Activated T-helper 1 cell treated with Interleukin-2 at 50 U/mL for 16 hours (primary cell): ENCODE measurements around the gene CKAP5.
A peak's percentile ranks its signal among the peaks of the same experiment; 100 is the strongest.
"Not testable (repeated sequence)": the region's sequence is repeated elsewhere in the genome, so short reads cannot be mapped to it uniquely, and the experiment has no call there.

Experiments used
- DNase-seq: peaks from one replicate; pipeline ENCODE4 v3.0.0-alpha.2; 2020; ENCODE audit warnings: low read depth

The CKAP5 gene

DNA sequence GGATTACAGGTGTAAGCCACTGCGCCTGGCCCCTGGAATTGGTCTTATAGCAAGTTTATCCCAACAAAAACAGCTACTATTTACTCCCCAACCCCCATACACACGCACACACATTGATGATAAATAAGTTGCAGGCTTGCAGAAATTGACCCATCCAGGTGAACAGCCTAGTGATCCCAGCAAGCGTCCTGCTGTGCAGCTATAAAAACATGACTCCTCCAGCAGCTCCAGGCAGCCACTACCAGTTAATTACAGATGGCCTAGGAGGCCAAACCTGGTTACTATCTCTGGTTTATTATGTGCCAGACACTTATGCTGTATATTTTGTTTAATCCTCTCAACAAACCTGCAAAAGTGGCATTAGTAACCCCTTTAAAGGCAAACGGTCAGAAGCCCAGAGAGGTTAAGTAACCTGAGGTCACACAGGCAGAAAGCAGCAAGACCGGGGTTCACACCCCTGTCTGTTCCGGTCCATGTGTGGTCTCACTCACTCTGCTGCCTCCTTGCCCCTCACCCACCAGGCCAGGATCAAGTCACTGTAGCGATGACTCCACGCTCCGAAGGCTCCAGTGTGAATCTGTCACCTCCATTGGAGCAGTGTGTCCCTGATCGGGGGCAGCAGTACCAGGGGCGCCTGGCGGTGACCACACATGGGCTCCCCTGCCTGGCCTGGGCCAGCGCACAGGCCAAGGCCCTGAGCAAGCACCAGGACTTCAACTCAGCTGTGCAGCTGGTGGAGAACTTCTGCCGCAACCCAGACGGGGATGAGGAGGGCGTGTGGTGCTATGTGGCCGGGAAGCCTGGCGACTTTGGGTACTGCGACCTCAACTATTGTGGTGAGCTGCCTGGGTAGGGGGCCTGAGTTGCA lies 120.5 kb downstream of the CKAP5 start:
- no peak for DNase-seq

DNA sequence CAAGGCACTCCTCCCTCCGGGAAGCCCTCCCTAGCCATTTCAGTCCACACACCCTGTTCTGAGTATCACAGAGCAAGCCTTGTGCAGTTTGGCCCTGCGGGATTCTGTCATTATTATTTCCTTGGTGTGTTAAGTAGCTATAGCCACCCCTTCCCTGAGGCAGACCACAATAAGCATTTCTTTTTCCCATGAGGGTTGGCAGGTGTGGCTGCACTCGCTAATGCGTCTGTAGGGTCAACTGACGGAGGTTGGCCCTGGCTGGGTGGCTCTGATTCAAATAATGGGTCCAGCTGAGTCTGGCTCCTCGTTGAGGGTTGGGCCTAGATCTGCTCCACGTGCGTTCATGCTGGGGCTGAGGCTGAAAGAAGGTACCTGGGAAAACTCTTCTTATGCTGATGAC lies 122.0 kb downstream of the CKAP5 start:
- DNase-seq: no peak

DNA sequence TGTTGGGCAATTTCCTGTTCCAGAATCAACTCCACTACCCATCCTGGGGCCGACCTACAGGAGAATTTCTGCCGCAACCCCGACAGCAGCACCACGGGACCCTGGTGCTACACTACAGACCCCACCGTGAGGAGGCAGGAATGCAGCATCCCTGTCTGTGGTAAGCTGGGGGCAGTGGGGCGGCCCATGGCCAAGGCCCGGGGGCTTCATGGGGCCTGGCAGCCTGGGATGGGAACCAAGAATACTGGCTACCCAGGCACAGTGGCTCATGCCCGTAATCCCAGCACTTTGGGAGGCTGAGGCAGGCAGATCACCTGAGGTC lies 122.8 kb downstream of the CKAP5 start:
- no peak for DNase-seq

- DNase-seq: no peak
These were observed 123.3 kb downstream of the CKAP5 start for GRCh38 chr11:46722566-46723358.

DNA sequence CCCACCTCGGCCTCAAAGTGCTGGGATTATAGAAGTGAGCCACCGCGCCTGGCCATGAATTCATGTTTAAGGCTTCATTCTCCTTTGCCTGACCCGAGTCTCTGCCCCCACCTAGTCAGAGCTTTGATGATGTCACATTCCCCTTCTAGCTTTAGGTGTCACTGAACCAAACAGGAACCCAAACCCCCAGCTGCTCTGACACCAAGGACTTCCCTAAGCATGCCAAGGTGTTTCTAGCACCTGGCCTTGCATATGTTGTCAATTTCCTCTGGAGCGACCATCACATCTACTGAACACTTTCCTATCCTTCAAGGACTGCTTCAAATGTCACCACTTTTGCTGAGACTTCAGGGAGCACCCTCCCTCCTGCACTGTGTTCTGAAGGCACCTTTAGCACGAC lies 124.8 kb downstream of the CKAP5 start:
- no peak for DNase-seq

DNA sequence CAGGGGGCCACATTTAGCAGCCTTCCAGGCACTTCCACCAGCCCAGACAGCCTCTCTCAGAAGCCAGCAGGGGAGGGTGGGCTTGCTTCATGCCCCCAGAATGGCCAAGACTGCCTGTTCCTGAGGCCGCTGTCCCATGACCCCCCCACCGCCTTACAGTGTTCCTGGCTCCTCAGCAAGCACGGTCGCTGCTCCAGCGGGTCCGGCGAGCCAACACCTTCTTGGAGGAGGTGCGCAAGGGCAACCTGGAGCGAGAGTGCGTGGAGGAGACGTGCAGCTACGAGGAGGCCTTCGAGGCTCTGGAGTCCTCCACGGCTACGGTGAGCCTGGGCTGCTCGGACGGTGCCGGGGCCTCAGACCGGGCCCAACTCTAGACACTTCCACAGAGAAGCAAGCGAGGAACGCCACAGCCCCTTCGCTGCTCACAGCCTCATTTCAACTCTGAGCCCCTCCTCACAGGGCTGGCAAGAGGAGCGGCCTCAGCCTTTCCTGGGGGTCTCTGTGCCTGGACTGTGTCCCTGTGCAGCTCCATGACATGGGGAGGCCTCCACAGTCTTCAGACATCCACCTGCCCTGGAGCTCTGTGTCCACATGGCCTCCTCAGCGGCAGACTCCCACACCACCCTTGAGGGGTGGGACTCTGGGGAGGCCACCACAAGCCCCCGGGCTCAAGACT lies 126.4 kb downstream of the CKAP5 start:
- no peak for DNase-seq

- DNase-seq: no peak
These were observed 127.0 kb downstream of the CKAP5 start, which contains the start of gene F2 for GRCh38 chr11:46719048-46719542. Gene F2, plus strand, starts transcription at chr11:46719213. Its CDS starts 23 bp downstream, at chr11:46719236.

- DNase-seq: no peak
These were observed 127.7 kb downstream of the CKAP5 start for GRCh38 chr11:46718155-46719019.

DNA sequence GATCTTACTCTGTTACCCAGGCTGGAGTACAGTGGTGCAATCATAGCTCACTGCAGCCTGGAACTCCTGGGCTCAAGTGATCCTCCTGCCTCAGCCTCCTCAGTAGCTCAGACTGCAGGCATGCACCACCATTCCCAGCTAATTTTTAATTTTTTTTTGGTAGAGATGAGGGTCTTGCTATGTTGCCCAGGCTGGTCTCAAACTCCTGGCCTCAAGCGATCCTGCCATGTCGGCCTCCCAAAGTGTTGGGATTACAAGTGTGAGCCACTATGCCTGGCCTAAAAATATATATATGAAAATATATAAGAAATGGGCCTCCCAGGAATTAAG lies 128.3 kb downstream of the CKAP5 start:
- not testable (repeated sequence) for DNase-seq

GRCh38 chr11:46712874-46713576 lies 133.1 kb downstream of the CKAP5 start:
- DNase-seq: no peak

DNA sequence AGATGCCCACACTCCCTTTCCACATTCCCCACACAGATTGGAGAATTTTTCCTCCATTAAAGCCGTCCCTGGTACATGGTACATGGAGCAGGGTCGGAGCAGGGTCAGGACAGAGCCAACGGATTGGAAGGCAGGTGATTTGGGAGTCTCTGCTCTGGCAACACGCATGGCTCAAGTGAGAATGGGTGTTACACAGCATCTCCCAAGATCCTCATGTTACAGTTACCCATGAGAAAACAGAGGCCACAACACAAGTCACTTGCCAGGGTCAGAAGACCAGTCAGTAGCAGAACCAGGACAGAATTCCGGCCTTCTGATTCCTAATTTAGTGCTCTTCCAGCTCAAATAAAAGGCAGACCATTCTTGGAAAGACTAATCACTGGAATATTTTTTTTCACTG lies 134.8 kb downstream of the CKAP5 start:
- no peak for DNase-seq

DNA sequence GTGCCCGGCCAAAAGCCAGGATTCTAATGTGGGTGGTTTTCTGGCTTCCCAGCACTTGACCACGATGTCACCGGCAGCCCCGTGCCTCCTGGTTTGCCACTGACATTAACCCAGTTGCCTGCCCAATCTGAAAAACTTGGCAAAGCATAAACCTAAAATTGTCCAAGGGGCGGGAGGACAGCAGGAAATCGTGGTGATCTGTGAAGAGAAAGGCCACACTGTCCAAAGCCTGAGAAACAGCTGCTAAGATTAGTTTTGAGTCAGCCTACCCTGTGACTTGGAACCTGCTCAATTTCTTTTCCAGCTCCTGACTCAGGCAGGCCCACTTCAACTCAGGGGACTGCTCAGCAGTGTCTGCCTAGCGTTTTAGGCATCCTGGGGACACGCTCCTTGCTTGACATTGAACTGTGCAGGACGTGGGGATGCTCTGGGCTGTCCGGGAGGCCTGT lies 135.2 kb downstream of the CKAP5 start:
- no peak for DNase-seq

DNA sequence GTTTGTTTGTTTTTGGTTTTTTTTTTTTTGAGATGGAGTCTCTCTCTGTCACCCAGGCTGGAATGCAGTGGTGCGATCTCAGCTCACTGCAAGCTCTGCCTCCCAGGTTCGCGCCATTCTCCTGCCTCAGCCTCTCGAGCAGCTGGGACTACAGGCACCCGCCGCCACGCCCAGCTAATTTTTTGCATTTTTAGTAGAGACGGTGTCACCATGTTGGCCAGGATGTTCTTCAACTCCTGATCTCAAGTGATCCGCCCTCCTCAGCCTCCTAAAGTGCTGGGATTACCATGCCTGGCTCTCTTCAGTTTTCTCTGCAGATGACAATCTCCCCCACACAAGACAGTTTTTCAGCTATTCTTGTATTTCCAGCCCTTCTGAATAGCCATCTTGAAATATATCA lies 136.7 kb downstream of the CKAP5 start:
- DNase-seq: not testable (repeated sequence)

DNA sequence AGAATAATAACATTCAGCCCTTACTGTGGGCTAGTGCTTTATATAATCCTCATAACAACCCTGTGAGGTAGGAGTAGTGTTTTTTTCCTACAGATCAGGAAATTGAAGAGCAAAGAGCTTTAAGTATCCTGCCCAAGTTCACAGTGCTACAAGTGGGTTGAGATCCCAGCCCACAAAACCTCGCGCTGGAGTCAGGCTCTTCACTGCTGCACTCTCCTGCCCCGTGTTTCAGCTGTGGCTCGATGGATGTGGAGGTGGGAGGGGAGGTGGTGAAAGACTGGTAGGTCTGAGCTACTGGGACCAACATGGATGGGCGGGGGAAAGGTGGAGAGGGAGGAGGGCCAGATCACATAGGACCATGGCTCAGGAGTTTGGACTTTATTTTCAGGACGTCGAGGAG lies 139.2 kb downstream of the CKAP5 start:
- DNase-seq: no peak

- DNase-seq: no peak
These were observed 140.9 kb downstream of the CKAP5 start for GRCh38 chr11:46705070-46705688.

DNA sequence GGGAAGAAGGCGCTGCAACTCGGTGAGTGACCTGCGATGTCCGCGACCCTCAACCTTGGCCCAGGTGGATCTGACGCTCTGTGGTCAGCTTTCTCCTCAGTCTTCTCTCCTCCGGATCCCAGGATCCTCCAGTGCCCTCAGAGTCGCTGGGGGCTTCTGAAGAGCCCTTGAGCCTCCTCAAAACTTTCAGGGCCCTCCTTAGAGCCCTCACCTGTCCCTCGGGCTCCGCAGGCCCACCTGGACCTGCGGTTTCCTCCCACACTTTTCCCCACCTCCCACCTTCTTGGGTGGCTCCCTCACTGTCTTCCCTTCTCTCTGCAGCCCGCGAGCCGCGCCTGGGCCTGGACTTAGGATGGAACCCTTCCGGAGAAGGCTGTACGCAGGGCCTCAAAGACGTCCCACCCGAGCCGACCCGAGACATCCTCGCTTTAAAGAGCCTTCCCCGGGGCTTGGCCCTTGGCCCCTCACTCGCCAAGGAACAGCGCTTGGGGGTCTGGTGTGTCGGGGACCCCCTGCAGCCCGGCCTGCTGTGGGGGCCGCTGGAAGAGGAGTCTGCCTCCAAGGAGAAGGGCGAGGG lies 144.9 kb downstream of the CKAP5 start:
- no peak for DNase-seq

DNA sequence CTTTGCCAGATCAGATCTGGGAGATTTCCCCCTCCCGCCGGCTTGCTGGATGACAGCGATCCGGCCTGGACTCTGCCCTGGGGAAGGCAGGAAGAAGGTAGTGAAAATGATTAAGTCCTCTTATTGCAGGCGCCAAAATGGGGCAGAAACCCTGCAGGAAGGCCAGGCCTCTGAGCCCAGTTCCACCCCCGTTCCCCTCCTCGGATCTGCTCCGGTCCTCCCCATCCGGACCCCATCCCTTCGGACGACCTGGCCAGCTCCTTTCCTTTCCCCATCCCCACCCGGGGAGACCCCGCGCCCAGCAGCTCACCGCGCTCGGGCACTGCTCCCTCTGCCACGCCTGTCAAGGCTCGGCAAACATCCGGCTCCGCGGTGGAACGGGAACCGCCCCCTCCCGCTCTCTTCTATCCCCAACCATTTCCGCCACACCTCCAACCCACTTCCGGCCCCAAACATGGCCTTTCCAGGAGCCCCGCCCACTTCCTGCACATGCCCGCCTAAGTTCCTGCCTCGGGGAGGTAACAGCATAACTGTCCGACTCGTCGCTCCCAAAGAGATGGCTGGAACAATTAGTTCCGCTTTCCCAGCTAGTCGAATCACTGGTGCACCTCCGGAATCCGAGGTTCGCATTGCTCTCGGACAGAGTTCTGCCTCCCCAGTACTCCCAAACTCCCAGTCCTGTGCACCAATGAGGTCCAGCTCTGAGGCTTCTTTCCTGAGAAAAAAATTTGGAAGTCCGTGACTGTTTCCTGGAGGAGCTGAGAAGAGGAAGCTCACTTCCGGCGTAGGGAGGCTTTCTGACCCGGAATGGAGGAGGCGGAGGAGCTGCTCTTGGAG lies 145.6 kb downstream of the CKAP5 start, which contains the start of the genes ARHGAP1 and ZNF408:
TSS of gene ARHGAP1 (minus strand) at position 379 of the 837 bp plus-strand sequence. CDS start 4,512 bp downstream, outside the sequence.
TSS of gene ZNF408 (plus strand) at position 791 of the 837 bp plus-strand sequence. CDS start at position 808, 17 bp downstream.
- DNase-seq: peak; percentile 97

- no peak for DNase-seq
These were observed 147.5 kb downstream of the CKAP5 start for GRCh38 chr11:46698597-46698996.

- DNase-seq: no peak
These were observed 148.4 kb downstream of the CKAP5 start for GRCh38 chr11:46697723-46698122.
